SU-DHL-6 (cell line): Measurements from ENCODE around the gene SLC19A1.

Experiments used
- H2AFZ ChIP-seq: fragments of 200-600 bp; sonication (generic); 2 replicates; pipeline ENCODE4 v1.6.1; 2014; ENCODE audit warnings: low read depth, mild to moderate bottlenecking, moderate library complexity, mixed read lengths, antibody characterized with exemption, low read length; ENCODE audit not compliant: severe bottlenecking
- H3F3A ChIP-seq: fragments of 200-600 bp; shearing (Covaris generic); 2 replicates; pipeline ENCODE4 v1.6.0; 2016; ENCODE audit warnings: antibody characterized with exemption, mild to moderate bottlenecking; ENCODE audit not compliant: insufficient read depth
- H3K27ac ChIP-seq: fragments of 200-600 bp; sonication (generic); 2 replicates; pipeline ENCODE4 v1.5.1; 2016; ENCODE audit warnings: low read depth, mild to moderate bottlenecking, low read length, moderate library complexity, mixed read lengths
- H3K27me3 ChIP-seq: fragments of 200-600 bp; sonication (generic), shearing (Covaris generic); 2 replicates; pipeline ENCODE4 v1.6.0; 2014; ENCODE audit warnings: mild to moderate bottlenecking, low read length
- H3K36me3 ChIP-seq: fragments of 200-600 bp; sonication (generic); 2 replicates; pipeline ENCODE4 v1.6.1; 2014; ENCODE audit warnings: mild to moderate bottlenecking, low read length, mixed read lengths
- H3K4me2 ChIP-seq: fragments of 300-600, 200-600 bp; shearing (Covaris generic), sonication (generic); 2 replicates; pipeline ENCODE4 v1.6.0; 2014; ENCODE audit warnings: low read length, low read depth, mild to moderate bottlenecking; ENCODE audit not compliant: poor library complexity, severe bottlenecking
- H3K4me3 ChIP-seq: fragments of 200-600 bp; sonication (generic); 2 replicates; pipeline ENCODE4 v1.5.1; 2014; ENCODE audit warnings: antibody characterized with exemption, low read length, mild to moderate bottlenecking, mixed read lengths; ENCODE audit not compliant: insufficient read depth, poor library complexity, severe bottlenecking
- H3K79me2 ChIP-seq: fragments of 200-600 bp; sonication (generic); 2 replicates; pipeline ENCODE4 v1.6.1; 2014; ENCODE audit warnings: mild to moderate bottlenecking, low read length, moderate library complexity; ENCODE audit not compliant: insufficient read depth
- H3K9ac ChIP-seq: fragments of 200-600 bp; sonication (generic); 2 replicates; pipeline ENCODE4 v1.7.0; 2014; ENCODE audit warnings: mild to moderate bottlenecking, low read length
- H3K9me2 ChIP-seq: fragments of 200-600 bp; sonication (generic); replicated peaks from 2 replicates; pipeline ENCODE4 v1.6.1; 2014; ENCODE audit warnings: low read length; ENCODE audit not compliant: insufficient read depth
- H3K9me3 ChIP-seq: fragments of 200-600 bp; sonication (generic); 2 replicates; pipeline ENCODE4 v1.6.1; 2014; ENCODE audit warnings: low read length, mixed read lengths; ENCODE audit not compliant: insufficient read depth
- H4K20me1 ChIP-seq: fragments of 200-600 bp; sonication (generic); 2 replicates; pipeline ENCODE4 v1.6.1; 2014; ENCODE audit warnings: low read depth, mild to moderate bottlenecking, antibody characterized with exemption, low read length, moderate library complexity, mixed read lengths
- CTCF ChIP-seq: fragments of 200-600 bp; sonication (generic); IDR thresholded peaks from one replicate; pipeline ENCODE4 v1.5.1; 2017; ENCODE audit warnings: antibody characterized with exemption, mild to moderate bottlenecking, low read length, moderate library complexity; ENCODE audit not compliant: insufficient read depth, poor library complexity, severe bottlenecking
- EZH2phosphoT487 ChIP-seq: fragments of 200-600 bp; sonication (generic), shearing (Covaris generic); conservative IDR thresholded peaks from 2 replicates; pipeline ENCODE4 v1.6.1; 2018; ENCODE audit warnings: mild to moderate bottlenecking, antibody characterized with exemption, low read length, moderate library complexity, mixed read lengths

SLC19A1 gene

GRCh38 chr21:45537746-45538291, 4.4 kb downstream of the SLC19A1 start:
- no peak for TF ChIP-seq CTCF
- no peak for TF ChIP-seq EZH2phosphoT487
- H3K4me2 ChIP-seq = no peak overlapping the region
- H3K27ac ChIP-seq = no peak overlapping the region
- H2AFZ ChIP-seq = no peak overlapping the region
- H3K36me3 ChIP-seq = no peaks in the 10 kb centered on the region
- no peaks in the 10 kb centered on the region; the same call in 1 of the 2 replicates for H4K20me1 ChIP-seq
- peaks cover 75% of the 10 kb centered on the region for H3K79me2 ChIP-seq
- no peaks in the 10 kb centered on the region for H3F3A ChIP-seq
- H3K9ac ChIP-seq = no peak overlapping the region
- no peak overlapping the region for H3K4me3 ChIP-seq
- no peaks in the 10 kb centered on the region for H3K9me3 ChIP-seq
- no peaks in the 10 kb centered on the region for H3K27me3 ChIP-seq
- no peaks in the 10 kb centered on the region for H3K9me2 ChIP-seq

GRCh38 chr21:45537111-45537745, 5.0 kb downstream of the SLC19A1 start:
- H3F3A ChIP-seq = no peaks in the 10 kb centered on the region
- H3K4me3 ChIP-seq = no peak overlapping the region
- no peak for TF ChIP-seq EZH2phosphoT487
- TF ChIP-seq CTCF = no peak
- H2AFZ ChIP-seq = no peak overlapping the region
- peaks cover 75% of the 10 kb centered on the region for H3K79me2 ChIP-seq
- no peak overlapping the region for H3K4me2 ChIP-seq
- H3K9me3 ChIP-seq = no peaks in the 10 kb centered on the region
- H3K9me2 ChIP-seq = no peaks in the 10 kb centered on the region
- no peaks in the 10 kb centered on the region; the same call in 1 of the 2 replicates for H4K20me1 ChIP-seq
- H3K36me3 ChIP-seq = no peaks in the 10 kb centered on the region
- H3K9ac ChIP-seq = no peak overlapping the region
- H3K27me3 ChIP-seq = no peaks in the 10 kb centered on the region
- no peak overlapping the region for H3K27ac ChIP-seq

- H3K4me3 ChIP-seq = no peak overlapping the region
- no peaks in the 10 kb centered on the region for H3K27me3 ChIP-seq
- H3K9me2 ChIP-seq = no peaks in the 10 kb centered on the region
- H2AFZ ChIP-seq = no peak overlapping the region
- H4K20me1 ChIP-seq = no peaks in the 10 kb centered on the region; the same call in 1 of the 2 replicates
- H3F3A ChIP-seq = no peaks in the 10 kb centered on the region
- no peak overlapping the region for H3K4me2 ChIP-seq
- H3K79me2 ChIP-seq = peaks cover 73% of the 10 kb centered on the region
- H3K27ac ChIP-seq = no peak overlapping the region
- no peaks in the 10 kb centered on the region for H3K36me3 ChIP-seq
- H3K9ac ChIP-seq = no peak overlapping the region
- TF ChIP-seq EZH2phosphoT487 (no peak), CTCF (no peak)
- H3K9me3 ChIP-seq = no peaks in the 10 kb centered on the region
Measured at GRCh38 chr21:45536301-45537081, 5.7 kb downstream of the SLC19A1 start.
